GM12891 (cell line): ENCODE measurements around the gene HSD11B1.

Source experiments
- POLR2A ChIP-seq: IDR thresholded peaks from 2 replicates; pipeline ENCODE4 v1.6.1; 2011; ENCODE audit warnings: low read depth, low read length, control low read depth
- SPI1 ChIP-seq: IDR thresholded peaks from 2 replicates; pipeline ENCODE4 v1.6.1; 2011; ENCODE audit warnings: low read depth, low read length, control low read depth

GRCh38 chr1:209767096-209767495, 62.5 kb downstream of the HSD11B1 start:
- TF ChIP-seq POLR2A (no peak), SPI1 (no peak)
